Lower leg skin (tissue), 3 donors: ENCODE data around the gene CCDC88C.

Experiments
- POLR2A ChIP-seq, 2 donors: fragments of 450-650 bp; IDR thresholded peaks; one replicate each; pipeline ENCODE4 v1.6.1; 2016 to 2017; ENCODE audit warnings: antibody characterized with exemption in 2 of 2, mild to moderate bottlenecking in 1 of 2, moderate library complexity in 1 of 2
- TF ChIP-seq, protein P1 (sequence below), 3 donors: fragments of 450-650 bp; IDR thresholded peaks; one replicate each; pipeline ENCODE4 v1.5.1; 2016; ENCODE audit warnings: antibody characterized with exemption in 3 of 3, mild to moderate bottlenecking in 3 of 3, moderate library complexity in 2 of 3

DNA sequence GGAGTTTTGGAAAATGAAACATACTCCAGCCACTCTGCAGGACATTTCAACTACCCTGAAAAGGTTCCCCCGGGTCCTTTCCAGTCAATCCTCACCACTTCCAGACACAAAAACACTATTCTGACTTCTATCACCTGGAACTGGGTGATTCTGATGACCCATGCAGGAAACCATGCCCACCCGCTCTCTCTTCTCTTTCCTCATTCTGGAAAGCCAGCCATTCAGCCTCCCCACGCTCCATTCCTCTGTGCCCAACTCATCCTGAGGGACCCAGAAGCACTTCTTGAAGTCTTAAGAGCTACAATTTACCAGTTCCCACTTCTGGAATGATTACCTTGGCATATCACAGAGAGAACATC is 3.2 kb downstream of the CCDC88C start:
- TF ChIP-seq, protein P1, sequence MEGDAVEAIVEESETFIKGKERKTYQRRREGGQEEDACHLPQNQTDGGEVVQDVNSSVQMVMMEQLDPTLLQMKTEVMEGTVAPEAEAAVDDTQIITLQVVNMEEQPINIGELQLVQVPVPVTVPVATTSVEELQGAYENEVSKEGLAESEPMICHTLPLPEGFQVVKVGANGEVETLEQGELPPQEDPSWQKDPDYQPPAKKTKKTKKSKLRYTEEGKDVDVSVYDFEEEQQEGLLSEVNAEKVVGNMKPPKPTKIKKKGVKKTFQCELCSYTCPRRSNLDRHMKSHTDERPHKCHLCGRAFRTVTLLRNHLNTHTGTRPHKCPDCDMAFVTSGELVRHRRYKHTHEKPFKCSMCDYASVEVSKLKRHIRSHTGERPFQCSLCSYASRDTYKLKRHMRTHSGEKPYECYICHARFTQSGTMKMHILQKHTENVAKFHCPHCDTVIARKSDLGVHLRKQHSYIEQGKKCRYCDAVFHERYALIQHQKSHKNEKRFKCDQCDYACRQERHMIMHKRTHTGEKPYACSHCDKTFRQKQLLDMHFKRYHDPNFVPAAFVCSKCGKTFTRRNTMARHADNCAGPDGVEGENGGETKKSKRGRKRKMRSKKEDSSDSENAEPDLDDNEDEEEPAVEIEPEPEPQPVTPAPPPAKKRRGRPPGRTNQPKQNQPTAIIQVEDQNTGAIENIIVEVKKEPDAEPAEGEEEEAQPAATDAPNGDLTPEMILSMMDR (IDR thresholded peaks at IDR 0.05): no peak
- no peak for TF ChIP-seq POLR2A (IDR thresholded peaks at IDR 0.05)
